ENCODE results near the gene CD3E. TPM values are rescaled to one million over a fixed set of nuclear protein-coding genes. Genes with fewer than 3 reads are reported as not detected.
A peak's percentile ranks its signal among the peaks of the same experiment; 100 is the strongest.

Gene CD3E
- total RNA-seq, 1 donor from 2014 or later: not detected

DNA sequence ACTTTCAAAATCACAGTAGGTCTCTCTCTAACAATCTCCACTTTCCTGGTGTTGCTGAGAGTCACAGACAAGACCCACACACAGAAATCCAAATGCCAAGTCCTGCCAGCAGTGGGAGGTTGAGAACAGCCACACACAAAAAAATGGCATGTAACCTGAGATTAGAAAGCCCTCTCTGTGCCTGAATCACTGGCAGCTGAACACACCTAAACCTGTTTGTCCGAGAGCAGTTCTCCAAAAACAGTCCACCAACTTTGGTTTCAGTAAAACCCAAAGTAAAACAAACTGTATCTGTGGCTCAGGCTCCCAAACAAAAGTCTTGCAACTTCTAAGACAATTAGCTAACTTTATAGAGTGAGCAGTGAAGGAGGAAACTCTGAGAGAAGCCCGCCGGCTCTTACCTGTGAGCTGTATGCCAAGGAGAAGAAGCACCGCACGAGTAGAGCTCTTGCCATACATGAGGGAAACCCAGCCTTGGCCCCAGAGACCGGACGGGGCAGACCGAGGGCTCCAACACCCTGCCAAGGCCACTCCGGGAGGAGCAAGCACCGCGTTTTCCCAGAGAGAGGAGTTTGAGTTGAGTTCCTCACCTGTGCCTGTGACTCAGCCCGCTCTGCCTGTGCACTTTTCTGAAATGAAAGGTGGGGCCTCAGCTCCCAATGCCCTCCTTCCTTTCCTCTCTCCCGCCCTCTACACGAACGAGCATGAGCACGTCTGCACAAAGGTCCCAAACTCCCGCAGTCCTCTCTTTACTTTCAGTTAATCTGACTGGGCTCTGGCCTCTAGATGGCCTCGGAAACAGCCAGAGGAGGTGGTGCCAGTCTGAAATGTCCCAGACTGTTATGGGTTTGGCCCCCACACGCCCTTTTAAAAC, 40.6 kb upstream of the CD3E start, which contains the start of gene MPZL2:
MPZL2 (minus strand) TSS at position 603 of the 874 bp plus-strand sequence; CDS start at position 459, 144 bp downstream.
- peaks cover 3% of the 10 kb centered on the region for H3K9me3 Mint-ChIP-seq (ENCODE audit: low read depth)
- peaks cover 13% of the 10 kb centered on the region for H3K36me3 Mint-ChIP-seq (ENCODE audit: insufficient read depth)
- peak within 1 kb of the TSS; percentile 87 for H3K4me3 Mint-ChIP-seq (ENCODE audit: low read depth)
- H3K4me1 Mint-ChIP-seq (ENCODE audit: low read depth): peaks cover 25% of the 10 kb centered on the region
- TF ChIP-seq, protein P1, sequence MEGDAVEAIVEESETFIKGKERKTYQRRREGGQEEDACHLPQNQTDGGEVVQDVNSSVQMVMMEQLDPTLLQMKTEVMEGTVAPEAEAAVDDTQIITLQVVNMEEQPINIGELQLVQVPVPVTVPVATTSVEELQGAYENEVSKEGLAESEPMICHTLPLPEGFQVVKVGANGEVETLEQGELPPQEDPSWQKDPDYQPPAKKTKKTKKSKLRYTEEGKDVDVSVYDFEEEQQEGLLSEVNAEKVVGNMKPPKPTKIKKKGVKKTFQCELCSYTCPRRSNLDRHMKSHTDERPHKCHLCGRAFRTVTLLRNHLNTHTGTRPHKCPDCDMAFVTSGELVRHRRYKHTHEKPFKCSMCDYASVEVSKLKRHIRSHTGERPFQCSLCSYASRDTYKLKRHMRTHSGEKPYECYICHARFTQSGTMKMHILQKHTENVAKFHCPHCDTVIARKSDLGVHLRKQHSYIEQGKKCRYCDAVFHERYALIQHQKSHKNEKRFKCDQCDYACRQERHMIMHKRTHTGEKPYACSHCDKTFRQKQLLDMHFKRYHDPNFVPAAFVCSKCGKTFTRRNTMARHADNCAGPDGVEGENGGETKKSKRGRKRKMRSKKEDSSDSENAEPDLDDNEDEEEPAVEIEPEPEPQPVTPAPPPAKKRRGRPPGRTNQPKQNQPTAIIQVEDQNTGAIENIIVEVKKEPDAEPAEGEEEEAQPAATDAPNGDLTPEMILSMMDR (IDR thresholded peaks at IDR 0.05; ENCODE audit: unreplicated experiment): no peak
- H3K27me3 Mint-ChIP-seq: peaks cover 9% of the 10 kb centered on the region
- peak within 1 kb of the TSS; percentile 98 for H3K27ac Mint-ChIP-seq
- peak; percentile 26 for DNase-seq (ENCODE audit: low spot score, unreplicated experiment)

DNA sequence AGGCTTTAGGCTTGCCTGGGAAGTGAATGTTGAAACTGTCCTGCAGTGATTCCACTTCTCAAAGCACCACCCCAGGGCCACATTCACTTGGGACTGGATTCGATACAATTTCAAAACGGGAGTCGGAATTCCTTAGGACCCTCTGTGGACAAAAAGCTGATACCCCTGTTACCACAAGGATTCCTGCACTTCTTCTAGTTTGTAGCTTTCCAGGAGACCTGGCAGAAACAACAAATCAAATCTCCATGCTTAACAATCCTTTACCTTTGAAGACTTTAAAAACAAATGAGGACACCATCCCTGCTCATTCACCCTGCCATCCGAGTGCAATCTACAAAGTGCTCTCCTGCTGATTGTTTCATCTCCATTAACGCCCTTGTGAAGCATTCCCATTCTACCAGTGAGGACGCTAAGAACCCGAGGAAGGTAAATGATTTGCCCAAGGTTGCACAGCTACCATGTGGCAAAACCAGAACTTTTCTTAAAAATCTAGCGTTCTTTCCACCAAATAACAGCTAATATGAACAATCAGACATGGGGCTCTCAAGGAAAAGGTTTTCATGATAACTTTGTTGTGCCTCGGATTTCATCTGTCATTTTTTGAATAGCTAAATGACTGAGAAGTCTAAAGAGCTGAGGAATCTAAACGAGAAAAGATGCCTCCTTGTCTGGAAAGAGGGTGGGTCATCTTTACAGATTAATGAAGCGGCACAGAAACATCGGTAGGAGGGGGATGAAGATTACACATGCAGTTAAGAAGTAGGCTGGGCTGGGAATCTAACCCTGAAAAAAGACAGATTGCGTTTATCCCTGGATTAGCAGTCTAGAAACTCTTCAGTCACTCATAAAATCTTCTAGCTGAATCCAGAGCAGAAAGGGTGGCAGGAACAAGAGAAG, 39.7 kb upstream of the CD3E start:
- Mint-ChIP-seq H3K4me3 (ENCODE audit: low read depth) (peak overlapping the region; percentile 87), H3K36me3 (ENCODE audit: insufficient read depth) (peaks cover 6% of the 10 kb centered on the region), H3K4me1 (ENCODE audit: low read depth) (peaks cover 25% of the 10 kb centered on the region), H3K27me3 (peaks cover 11% of the 10 kb centered on the region), H3K27ac (peak overlapping the region; percentile 98), H3K9me3 (ENCODE audit: low read depth) (no peaks in the 10 kb centered on the region)
- DNase-seq (ENCODE audit: low spot score, unreplicated experiment): no peak
- TF ChIP-seq, protein P1 (IDR thresholded peaks at IDR 0.05; ENCODE audit: unreplicated experiment): no peak

DNA sequence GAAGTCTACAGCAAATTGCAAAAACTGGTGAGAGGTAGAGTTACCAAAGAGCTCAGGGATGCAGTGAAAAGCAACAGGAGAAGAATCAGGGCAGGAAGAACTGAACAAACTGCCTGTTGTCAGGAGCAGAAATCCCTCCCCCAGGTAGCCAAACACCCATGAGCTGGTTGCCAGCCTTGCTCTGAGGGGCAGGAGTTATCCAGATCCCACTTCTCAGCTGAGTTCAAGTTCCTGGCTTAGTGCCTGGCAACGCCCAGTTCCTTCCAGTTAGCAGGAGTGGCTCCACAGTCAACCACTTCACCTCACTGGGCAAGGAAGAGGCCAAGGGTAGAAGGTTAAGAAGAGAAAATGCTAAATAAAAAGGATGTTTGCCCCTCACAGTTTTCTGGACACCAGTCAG, 38.6 kb upstream of the CD3E start:
- DNase-seq (ENCODE audit: low spot score, unreplicated experiment): no peak
- H3K36me3 Mint-ChIP-seq (ENCODE audit: insufficient read depth): peaks cover 5% of the 10 kb centered on the region
- peaks cover 13% of the 10 kb centered on the region for H3K27me3 Mint-ChIP-seq
- H3K4me3 Mint-ChIP-seq (ENCODE audit: low read depth): no peak overlapping the region
- no peak overlapping the region for H3K27ac Mint-ChIP-seq
- H3K4me1 Mint-ChIP-seq (ENCODE audit: low read depth): peaks cover 25% of the 10 kb centered on the region
- TF ChIP-seq, protein P1 (IDR thresholded peaks at IDR 0.05; ENCODE audit: unreplicated experiment): no peak
- no peaks in the 10 kb centered on the region for H3K9me3 Mint-ChIP-seq (ENCODE audit: low read depth)

DNA sequence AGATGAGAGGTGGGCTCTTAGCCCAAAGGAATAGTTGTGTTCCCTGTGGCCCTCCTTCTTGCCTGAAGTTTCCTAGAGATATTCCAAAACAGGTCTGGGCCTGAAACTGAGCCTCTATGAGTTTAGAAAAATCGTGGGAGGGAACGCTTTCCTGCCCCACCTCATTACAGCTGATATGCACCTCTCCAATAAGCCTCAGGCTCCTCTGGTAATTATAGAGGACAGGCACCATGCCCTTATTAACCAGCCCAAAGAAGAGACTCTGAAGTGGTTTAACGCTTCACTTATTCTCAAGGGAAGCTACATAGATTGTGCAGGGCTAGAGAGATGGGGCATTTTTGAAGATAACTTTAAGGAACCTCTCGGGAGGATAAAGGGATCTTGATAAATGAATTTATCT, 37.0 kb upstream of the CD3E start:
- peaks cover 28% of the 10 kb centered on the region for H3K4me1 Mint-ChIP-seq (ENCODE audit: low read depth)
- no peaks in the 10 kb centered on the region for H3K9me3 Mint-ChIP-seq (ENCODE audit: low read depth)
- TF ChIP-seq, protein P1 (IDR thresholded peaks at IDR 0.05; ENCODE audit: unreplicated experiment): no peak
- H3K4me3 Mint-ChIP-seq (ENCODE audit: low read depth): no peak overlapping the region
- no peaks in the 10 kb centered on the region for H3K36me3 Mint-ChIP-seq (ENCODE audit: insufficient read depth)
- H3K27ac Mint-ChIP-seq: no peak overlapping the region
- no peak for DNase-seq (ENCODE audit: low spot score, unreplicated experiment)
- H3K27me3 Mint-ChIP-seq: peaks cover 13% of the 10 kb centered on the region

DNA sequence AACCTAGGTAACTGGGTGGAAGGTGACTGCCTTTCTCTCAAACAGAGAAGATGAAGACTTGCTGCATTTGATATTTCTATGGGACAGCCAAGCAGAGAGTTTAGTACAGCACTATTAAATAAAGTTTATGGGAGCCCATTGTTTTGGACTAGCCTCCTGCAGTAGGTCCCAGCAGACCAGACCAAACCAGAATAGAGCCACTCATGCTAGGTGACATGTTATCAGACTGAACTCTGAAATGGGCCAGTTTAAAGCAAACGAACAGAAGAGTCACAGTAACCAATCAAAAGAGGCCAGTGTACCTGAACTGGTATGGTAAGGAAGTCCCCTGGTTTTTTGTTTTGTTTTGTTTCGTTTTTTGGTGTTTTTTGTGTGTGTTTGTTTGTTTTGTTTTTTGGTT, 32.5 kb upstream of the CD3E start:
- Mint-ChIP-seq H3K36me3 (ENCODE audit: insufficient read depth) (no peaks in the 10 kb centered on the region), H3K27ac (no peak overlapping the region), H3K9me3 (ENCODE audit: low read depth) (no peaks in the 10 kb centered on the region), H3K4me3 (ENCODE audit: low read depth) (no peak overlapping the region), H3K4me1 (ENCODE audit: low read depth) (peaks cover 3% of the 10 kb centered on the region), H3K27me3 (peaks cover 21% of the 10 kb centered on the region)
- TF ChIP-seq, protein P1 (IDR thresholded peaks at IDR 0.05; ENCODE audit: unreplicated experiment): no peak
- DNase-seq (ENCODE audit: low spot score, unreplicated experiment): no peak
